ENCODE measurements around the gene NFATC2IP. TPM values are rescaled to one million over a fixed set of nuclear protein-coding genes. Genes with fewer than 3 reads are reported as not detected.
"Not testable (repeated sequence)": the region's sequence is repeated elsewhere in the genome, so short reads cannot be mapped to it uniquely, and the experiment has no call there.

NFATC2IP gene
- total RNA-seq, 1 experiment from 2014 or later: 22.4 TPM

DNA sequence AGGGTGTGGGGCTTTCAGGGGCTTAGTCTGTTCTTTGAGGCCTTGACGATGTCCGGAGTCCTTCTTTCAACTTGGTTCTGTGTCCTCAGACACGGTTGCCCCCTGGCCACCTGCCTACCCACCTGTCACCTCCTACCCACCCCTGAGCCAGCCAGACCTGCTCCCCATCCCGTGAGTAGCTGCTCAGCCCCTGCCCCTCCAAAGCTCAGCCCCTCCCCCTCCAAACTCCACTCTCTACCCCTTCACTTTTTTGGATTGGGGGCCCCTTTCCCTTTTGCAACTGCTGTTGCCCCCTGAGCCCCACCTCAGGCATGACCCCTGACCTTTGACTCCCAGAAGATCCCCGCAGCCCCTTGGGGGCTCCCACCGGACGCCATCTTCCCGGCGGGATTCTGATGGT lies 35.3 kb downstream of the NFATC2IP start:
- in situ Hi-C loops (cut with HindIII; ENCODE audit: low sequenced_read_pairs): no loop called here
- DNase-seq (ENCODE audit: low spot score): no peak

- DNase-seq (ENCODE audit: low spot score): no peak
- in situ Hi-C loops (cut with HindIII; ENCODE audit: low sequenced_read_pairs): no loop called here
Observed at GRCh38 chr16:28986492-28986891, 35.8 kb downstream of the NFATC2IP start.

- in situ Hi-C loops (cut with HindIII; ENCODE audit: low sequenced_read_pairs): no loop called here
- DNase-seq (ENCODE audit: low spot score): no peak
Observed at GRCh38 chr16:28987170-28987853, 36.6 kb downstream of the NFATC2IP start.

DNA sequence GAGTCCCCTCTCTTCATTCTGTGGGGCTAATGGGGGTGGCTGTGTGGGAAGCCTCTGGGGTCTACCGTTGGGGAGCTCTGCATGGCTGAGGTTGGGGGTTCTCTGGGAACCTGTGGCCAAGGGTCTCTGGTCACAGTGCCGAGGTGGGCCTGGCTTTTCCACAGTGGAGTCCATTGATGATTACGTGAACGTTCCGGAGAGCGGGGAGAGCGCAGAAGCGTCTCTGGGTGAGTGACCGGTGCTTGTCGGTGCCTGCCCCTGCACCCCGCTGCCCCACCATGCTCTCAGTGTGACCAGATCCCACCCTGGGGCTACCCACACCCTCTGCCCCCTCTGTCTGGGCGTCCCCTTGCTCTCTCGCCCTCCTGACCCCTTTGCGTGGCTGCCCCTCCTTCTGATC lies 38.6 kb downstream of the NFATC2IP start:
- in situ Hi-C loops (cut with HindIII; ENCODE audit: low sequenced_read_pairs): no loop called here
- no peak for DNase-seq (ENCODE audit: low spot score)

DNA sequence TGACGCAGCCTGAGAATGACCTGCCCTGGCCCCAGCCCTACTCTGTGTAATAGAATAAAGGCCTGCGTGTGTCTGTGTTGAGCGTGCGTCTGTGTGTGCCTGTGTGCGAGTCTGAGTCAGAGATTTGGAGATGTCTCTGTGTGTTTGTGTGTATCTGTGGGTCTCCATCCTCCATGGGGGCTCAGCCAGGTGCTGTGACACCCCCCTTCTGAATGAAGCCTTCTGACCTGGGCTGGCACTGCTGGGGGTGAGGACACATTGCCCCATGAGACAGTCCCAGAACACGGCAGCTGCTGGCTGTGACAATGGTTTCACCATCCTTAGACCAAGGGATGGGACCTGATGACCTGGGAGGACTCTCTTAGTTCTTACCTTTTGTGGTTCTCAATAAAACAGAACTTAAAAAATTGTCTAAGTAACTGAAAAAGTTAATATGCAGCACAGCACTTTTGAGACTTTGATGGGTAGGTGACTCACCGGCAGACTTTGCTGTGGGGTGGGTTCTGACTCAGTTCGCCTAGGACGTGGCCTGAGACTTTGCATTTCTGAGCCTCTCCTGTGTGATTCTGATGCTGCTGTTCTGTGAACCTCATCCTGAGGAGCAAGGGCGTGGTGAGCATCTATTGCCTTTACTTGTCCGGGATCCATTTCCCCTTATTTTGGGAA lies 39.8 kb downstream of the NFATC2IP start:
- no peak for DNase-seq (ENCODE audit: low spot score)
- in situ Hi-C loops (cut with HindIII; ENCODE audit: low sequenced_read_pairs): no loop called here

GRCh38 chr16:28991687-28992086 lies 41.0 kb downstream of the NFATC2IP start:
- in situ Hi-C loops (cut with HindIII; ENCODE audit: low sequenced_read_pairs): no loop called here

GRCh38 chr16:28992496-28992895 lies 41.8 kb downstream of the NFATC2IP start:
- in situ Hi-C loops (cut with HindIII; ENCODE audit: low sequenced_read_pairs): no loop called here
- DNase-seq (ENCODE audit: low spot score): no peak

More at GRCh38 chr16:28991687-28992086, 41.0 kb downstream of the NFATC2IP start:
- DNase-seq (ENCODE audit: low spot score): no peak

DNA sequence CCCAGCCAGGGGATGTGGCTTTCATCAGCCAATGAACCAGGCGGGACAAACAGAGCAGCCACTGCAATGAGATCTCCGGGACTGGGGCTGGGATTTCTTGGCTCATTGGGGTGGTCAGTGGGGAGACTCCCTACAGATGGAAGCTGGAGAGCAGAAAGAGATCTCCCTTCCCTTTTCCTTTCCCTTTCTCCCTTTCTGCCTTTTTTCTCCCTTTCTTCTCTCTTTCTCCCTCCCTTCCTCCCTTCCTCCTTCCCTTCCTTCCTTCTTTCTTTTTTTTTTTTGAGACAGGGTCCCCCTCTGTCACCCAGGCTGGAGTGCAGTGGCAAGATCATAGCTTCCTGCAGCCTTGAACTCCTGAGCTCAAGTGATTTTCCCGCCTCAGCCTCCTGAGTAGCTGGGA lies 48.1 kb downstream of the NFATC2IP start:
- in situ Hi-C loops (cut with HindIII; ENCODE audit: low sequenced_read_pairs): no loop called here
- no peak for DNase-seq (ENCODE audit: low spot score)

DNA sequence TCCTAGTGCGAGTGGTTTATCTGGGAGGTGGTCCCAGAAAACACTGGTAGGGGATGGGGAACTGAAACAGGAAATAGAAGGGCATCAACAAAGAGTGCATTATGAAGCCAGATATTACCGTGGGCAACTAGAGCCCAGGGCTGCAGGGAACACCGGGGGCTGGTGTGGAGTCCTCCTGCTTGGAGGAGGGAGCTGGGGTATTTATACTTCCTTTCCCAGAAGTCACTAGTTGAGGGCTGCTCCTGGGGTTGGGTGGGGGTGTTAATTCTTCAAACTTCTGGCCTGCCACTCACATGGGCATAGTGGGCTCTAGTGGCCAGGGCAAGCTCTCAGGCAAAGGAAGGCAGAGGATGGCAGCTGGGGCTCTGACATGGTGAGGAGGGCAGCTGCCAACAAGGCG lies 48.8 kb downstream of the NFATC2IP start:
- in situ Hi-C loops (cut with HindIII; ENCODE audit: low sequenced_read_pairs): no loop called here
- DNase-seq (ENCODE audit: low spot score): no peak

DNA sequence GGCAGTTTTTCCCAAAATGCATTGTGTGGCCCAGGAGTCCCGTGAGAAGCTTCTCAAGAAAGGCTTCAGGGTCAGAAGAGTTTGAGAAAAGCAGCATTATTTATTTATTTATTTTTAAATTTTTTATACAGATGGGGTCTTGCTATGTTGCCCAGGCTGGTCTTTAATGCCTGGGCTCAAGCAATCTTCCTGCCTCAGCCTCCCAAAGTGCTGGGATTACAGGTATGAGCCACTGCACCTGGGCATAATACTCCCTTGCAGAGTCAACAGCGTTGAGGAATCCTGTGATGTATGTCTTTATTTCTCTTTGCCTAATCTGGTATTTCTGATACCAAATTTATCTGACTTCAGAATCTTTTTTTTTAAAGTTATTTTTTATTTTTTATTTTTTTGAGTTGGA lies 49.3 kb downstream of the NFATC2IP start:
- in situ Hi-C loops (cut with HindIII; ENCODE audit: low sequenced_read_pairs): no loop called here
- DNase-seq (ENCODE audit: low spot score): no peak

DNA sequence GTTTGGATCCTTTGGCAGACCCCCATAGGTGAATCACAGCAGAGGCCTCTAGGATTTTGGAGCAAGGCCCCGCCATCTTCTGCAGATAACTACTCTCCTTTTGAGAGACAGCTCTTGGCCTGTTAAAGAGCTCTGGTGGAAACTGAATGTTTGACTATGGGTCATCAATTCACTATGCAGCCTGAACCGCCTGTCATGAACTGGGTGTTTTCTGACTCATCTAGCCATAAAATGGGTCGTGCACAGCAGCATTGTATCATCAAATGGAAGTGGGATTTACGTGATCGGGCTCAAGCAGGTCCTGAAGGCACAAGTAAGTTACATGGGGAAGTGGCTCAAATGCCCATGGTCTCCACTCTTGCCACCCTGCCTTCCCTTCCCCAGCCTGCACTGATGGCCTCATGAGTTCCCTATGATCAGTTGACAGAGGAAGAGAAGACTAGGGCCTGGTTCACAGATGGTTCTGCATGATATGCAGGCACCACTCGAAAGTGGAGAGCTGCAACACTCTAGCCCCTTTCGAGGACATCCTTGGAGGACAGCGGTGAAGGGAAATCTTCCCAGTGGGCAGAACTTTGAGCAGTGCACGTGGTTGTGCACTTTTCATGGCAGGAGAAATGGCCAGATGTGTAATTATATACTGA lies 53.9 kb downstream of the NFATC2IP start:
- DNase-seq (ENCODE audit: low spot score); in situ Hi-C loops (cut with HindIII; ENCODE audit: low sequenced_read_pairs): not testable (repeated sequence)

- DNase-seq (ENCODE audit: low spot score): no peak
- in situ Hi-C loops (cut with HindIII; ENCODE audit: low sequenced_read_pairs): no loop called here
Observed at GRCh38 chr16:29007730-29008593, 57.2 kb downstream of the NFATC2IP start.

DNA sequence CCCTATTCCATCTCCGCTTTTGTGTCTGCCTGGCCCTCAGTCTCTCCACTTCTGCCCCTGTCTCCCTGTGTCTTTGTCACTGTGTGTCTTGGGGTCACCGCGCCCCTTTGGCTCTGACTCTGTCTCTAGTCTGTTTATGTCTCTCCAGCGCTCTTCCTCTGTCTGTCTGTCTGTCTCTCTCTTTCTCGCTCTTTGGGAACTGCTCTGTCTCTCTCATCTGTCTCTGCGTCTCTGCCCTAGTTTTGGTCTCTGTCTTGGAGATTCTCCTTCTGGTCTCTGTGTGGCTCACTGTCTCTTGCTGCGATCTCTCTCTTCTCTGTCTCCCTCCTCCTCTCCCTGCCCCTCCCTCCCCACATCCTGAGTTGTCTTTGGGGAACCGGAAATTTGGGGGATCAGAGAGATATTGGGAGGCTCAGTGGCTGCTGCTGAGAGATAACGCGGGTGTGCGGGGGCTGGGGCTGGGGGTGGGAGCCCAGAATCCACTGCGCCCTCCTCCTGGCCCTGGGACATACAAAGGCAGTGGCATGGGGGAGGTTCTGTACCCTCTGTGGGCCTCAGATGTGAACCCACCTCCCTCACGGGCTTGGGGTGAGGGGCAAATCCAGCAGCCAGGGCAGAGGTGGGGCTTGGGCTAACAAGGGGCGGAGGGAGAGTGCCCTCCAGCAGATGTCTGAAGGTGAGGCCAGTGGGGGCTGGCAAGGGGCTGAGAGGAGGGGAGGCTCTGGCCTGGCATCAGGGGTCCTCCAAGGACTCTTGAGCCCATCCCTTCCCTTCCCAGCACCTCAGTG lies 58.5 kb downstream of the NFATC2IP start:
- in situ Hi-C loops (cut with HindIII; ENCODE audit: low sequenced_read_pairs): no loop called here
- DNase-seq (ENCODE audit: low spot score): no peak

- in situ Hi-C loops (cut with HindIII; ENCODE audit: low sequenced_read_pairs): no loop called here
- no peak for DNase-seq (ENCODE audit: low spot score)
Observed at GRCh38 chr16:29009838-29010166, 59.1 kb downstream of the NFATC2IP start.

DNA sequence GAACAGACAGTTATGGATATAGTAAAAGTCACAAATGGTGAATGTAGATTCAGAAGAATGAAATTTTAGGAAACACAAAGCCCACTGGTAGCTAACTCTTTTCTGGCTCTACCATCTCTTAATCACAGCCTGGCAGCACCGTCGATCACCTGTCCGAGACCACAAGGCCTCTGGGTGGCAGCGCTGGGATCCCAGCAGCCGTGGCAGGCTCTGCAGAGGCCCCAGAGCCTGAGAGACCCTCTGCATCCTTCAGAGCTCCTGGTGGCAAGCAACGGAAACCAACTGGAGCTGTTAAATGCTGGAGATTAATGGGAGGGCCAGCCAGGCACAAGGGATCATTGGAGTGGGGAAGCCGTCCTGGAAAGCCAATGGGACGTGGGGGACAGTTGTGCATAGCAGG lies 60.4 kb downstream of the NFATC2IP start:
- no peak for DNase-seq (ENCODE audit: low spot score)
- in situ Hi-C loops (cut with HindIII; ENCODE audit: low sequenced_read_pairs): no loop called here

- in situ Hi-C loops (cut with HindIII; ENCODE audit: low sequenced_read_pairs): no loop called here
- DNase-seq (ENCODE audit: low spot score): no peak
Observed at GRCh38 chr16:29011851-29012250, 61.1 kb downstream of the NFATC2IP start.

DNA sequence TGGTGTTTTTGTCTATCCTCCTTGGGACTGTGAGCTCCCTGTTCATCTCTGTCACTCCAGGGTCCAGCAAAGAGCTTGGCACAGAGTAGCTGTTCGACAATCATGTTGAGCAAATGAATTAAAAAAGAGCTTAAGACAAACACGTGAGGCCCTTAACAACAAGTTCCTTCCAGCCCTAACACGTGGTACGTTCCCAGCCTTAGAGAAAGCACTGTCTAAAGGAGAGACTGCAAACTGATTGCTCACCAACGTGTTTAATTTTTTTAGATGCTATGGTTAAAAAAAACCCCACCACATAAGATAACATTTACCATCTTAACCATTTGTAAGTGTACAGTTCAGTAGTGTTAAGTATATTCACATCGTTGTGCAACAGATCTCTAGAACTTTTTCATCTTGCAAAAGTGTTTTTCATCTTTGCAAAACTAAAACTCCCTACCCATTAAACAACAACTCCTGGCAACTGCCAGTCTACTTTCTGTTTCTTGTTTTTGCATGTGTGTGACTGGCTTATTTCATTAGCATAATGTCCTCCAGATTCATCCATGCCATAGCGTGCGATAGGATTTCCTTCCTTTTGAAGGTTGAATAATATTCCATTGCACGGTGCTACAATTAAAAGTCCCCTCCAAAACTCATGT lies 62.3 kb downstream of the NFATC2IP start:
- DNase-seq (ENCODE audit: low spot score): no peak
- in situ Hi-C loops (cut with HindIII; ENCODE audit: low sequenced_read_pairs): no loop called here

DNA sequence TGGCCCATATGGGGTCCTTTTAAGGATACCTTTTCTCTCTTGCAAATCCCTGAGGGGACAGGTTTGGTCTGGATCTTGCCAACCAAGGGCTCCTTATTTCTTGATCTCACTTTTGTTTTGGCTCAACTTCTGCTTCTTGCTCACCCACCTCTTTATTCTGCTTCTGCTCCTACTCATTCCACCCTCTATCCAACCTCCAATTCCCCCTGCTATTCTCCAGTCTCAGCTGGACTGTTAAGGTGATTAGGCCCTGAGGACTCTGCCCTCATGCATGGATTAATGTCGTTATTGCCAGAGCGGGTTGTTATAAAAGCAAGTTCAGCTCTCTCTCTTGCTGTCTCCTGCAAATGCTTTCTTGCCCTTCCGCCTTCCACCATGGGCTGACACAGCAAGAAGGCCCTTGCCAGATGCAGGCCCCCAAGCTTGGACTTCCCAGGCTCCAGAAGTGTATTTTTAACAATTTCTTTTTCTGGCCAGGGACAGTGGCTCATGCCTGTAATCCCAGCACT lies 63.9 kb downstream of the NFATC2IP start:
- no peak for DNase-seq (ENCODE audit: low spot score)
- in situ Hi-C loops (cut with HindIII; ENCODE audit: low sequenced_read_pairs): no loop called here

Data from G401 (cell line).